Pancreas (tissue), 10 donors: Measurements from ENCODE around the gene GPX4. TPM values are rescaled to one million over a fixed set of nuclear protein-coding genes. Genes with fewer than 3 reads are reported as not detected.

Experiments used
- ATAC-seq, 4 donors: fragments of 200-7000 bp; cut with Tn5 transposase; one replicate each; pipeline versions ENCODE4 v1.8.0 to v1.9.1; 2020; ENCODE audit warnings: mild to moderate bottlenecking in 4 of 4, moderate library complexity in 4 of 4
- DNase-seq, 6 donors: peaks; one replicate each; pipeline ENCODE4 v3.0.0-alpha.2; 2020
- FAIRE-seq: peaks from 2 replicates; lab custom pipeline; 2012; peaks lifted over from hg19 to GRCh38; lab: Jason Lieb, UNC
- H3K27ac ChIP-seq, 4 donors: fragments of 200-600 bp; sonication (generic); 1 replicate in 3 of 4; 2 replicates in 1 of 4; pipeline versions ENCODE4 v1.5.0 to v1.8.0; 2020
- H3K27me3 ChIP-seq, 4 donors: fragments of 200-600 bp; one replicate each; pipeline ENCODE4 v1.8.0; 2021
- H3K36me3 ChIP-seq, 3 donors: fragments of 200-600 bp; sonication (generic) in 1 of 3; one replicate each; pipeline versions ENCODE4 v1.5.0 to v1.8.0; 2020 to 2021
- H3K4me1 ChIP-seq, 3 donors: fragments of 200-600 bp; one replicate each; pipeline ENCODE4 v1.8.0; 2021
- H3K4me3 ChIP-seq, 4 donors: fragments of 200-600 bp; sonication (generic) in 2 of 4; one replicate each; pipeline versions ENCODE4 v1.5.0 to v1.8.0; 2020 to 2021
- H3K9me3 ChIP-seq, 4 donors: fragments of 200-600 bp; one replicate each; pipeline ENCODE4 v1.8.0; 2021
- CTCF ChIP-seq, 4 donors: fragments of 200-600 bp; sonication (generic) in 3 of 4; IDR thresholded peaks; one replicate each; pipeline versions ENCODE4 v1.5.0 to v1.8.0; 2021; ENCODE audit warnings: antibody characterized with exemption in 4 of 4
- WGBS, 2 donors: extraction: QIAGEN DNeasy Blood & Tissue Kit; methylation state at CpG; one replicate each; pipeline ENCODE4 v1.1.7; 2013; 5-methylcytosine and 5-hydroxymethylcytosine counted together
- intact Hi-C, 3 donors: fragments of 100-400 bp; cut with DNase I; formaldehyde crosslinking; loops; one replicate each; pipeline versions ENCODE4 v1.11.1 to v1.14.2; 2022
- polyA plus RNA-seq, 2 donors: library from polyadenylated mRNA; stranded (reverse); fragments of 200-250 nt; gene quantifications; one replicate each; pipeline ENCODE4 v1.2.3, GENCODE V29; 2013
- total RNA-seq, 6 donors: library from RNA; stranded (reverse); fragmentation: NEBNext Ultra II Directional in 4 of 6; extraction: Animal tissue kit (Norgen Biotek cat#: 25700) in 4 of 6; gene quantifications; one replicate each; pipeline versions ENCODE4 v1.2.1 to v1.2.4, GENCODE V29; 2021 to 2023
- donor health status: healthy with polysubstance abuse.
- donor health status: DM: no; HTN: no; CAD: no; lungs with moderate emphysema.
- donor health status: DM: no; HTN: no; CAD: no.
- donor health status: control.
- donor health status: control.
- donor health status: Bipolar disorder and iron deficiency.
- donor health status: DM: yes; HTN: yes; CAD: no.
- donor health status: DM: no; HTN: no; CAD: no.
- donor health status: DM: no; HTN: no; CAD: no.
- donor health status: DM: yes; HTN: yes; CAD: no.

GPX4 gene
- total and polyA plus RNA-seq, 8 donors: 48.8 to 290 (median 76.8) TPM

- peak; percentile 80 to 91 (median 86) for ATAC-seq
- DNase-seq: peak; percentile 90 to 98 (median 93)
- WGBS, 2 donors: 11 to 12% methylated on average over 26 to 51 of the region's 51 CpGs
- H3K4me1 ChIP-seq: peaks cover 0 to 7% (median 0%) of the 10 kb centered on the region in 3 donors
- H3K27me3 ChIP-seq: no peaks in the 10 kb centered on the region
- no peak for TF ChIP-seq CTCF (IDR thresholded peaks at IDR 0.05)
- FAIRE-seq: no peak
- no peaks in the 10 kb centered on the region for H3K36me3 ChIP-seq
- no peak overlapping the region for H3K27ac ChIP-seq
- peak overlapping the region; percentile 2 to 44 (median 29) for H3K4me3 ChIP-seq
- intact Hi-C loops: no loop called here
- no peaks in the 10 kb centered on the region for H3K9me3 ChIP-seq
These were observed 21.4 kb upstream of the GPX4 start for GRCh38 chr19:1082165-1082927.

DNA sequence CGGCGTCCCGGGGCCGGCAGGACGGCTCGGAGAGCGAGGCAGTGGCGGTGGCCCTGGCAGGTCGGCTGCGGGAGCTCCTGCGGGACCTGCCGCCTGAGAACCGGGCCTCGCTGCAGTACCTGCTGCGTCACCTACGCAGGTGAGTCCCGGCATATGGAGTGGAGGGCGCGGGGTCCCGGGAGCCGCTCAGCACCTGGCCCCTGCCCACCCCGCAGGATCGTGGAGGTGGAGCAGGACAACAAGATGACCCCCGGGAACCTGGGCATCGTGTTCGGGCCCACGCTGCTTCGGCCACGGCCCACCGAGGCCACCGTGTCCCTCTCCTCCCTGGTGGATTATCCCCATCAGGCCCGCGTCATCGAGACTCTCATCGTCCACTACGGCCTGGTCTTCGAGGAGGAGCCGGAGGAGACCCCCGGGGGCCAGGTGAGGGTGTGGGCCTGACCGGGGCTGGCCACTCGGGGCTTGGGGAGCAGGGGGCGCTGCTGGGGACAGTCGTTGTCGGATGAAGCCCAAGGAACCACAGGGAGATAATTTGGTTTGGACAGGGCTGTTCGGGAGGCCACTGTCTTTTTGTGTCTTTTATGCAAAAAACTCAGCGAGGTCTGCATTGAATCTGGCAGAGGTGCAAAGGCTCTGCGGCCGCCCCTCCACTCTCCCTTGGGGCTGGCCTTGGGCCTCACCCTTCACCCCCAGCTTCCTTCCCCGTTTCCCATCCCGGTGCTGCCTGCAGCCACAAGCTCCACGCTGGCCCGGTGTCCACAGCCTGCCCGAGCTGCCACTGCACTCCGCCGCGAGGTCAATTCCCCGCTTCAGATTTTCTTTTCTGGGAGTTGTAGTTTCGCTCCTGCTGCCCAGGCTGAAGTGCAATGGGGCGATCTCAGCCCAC is 20.6 kb upstream of the GPX4 start:
- Histone ChIP-seq H3K4me1 (peaks cover 0 to 7% (median 0%) of the 10 kb centered on the region in 3 donors), H3K27me3 (no peaks in the 10 kb centered on the region), H3K4me3 (peak overlapping the region; percentile 2 to 44 (median 29)), H3K27ac (no peak overlapping the region), H3K9me3 (no peaks in the 10 kb centered on the region), H3K36me3 (peaks cover 0 to 6% (median 0%) of the 10 kb centered on the region in 3 donors)
- TF ChIP-seq CTCF (IDR thresholded peaks at IDR 0.05): no peak
- ATAC-seq: no peak
- peak in 3 of 6 donors; percentile 30 to 84 (median 61) for DNase-seq
- intact Hi-C loops: no loop called here
- no peak for FAIRE-seq
- WGBS, 2 donors: 51 to 68% methylated on average over 48 to 59 of the region's 59 CpGs

GRCh38 chr19:1084024-1084868 is 19.5 kb upstream of the GPX4 start:
- Histone ChIP-seq H3K9me3 (no peaks in the 10 kb centered on the region), H3K27ac (no peak overlapping the region), H3K4me1 (peaks cover 0 to 7% (median 0%) of the 10 kb centered on the region in 3 donors), H3K27me3 (no peaks in the 10 kb centered on the region), H3K36me3 (peaks cover 0 to 9% (median 8%) of the 10 kb centered on the region in 3 donors), H3K4me3 (no peak overlapping the region)
- intact Hi-C loops: no loop called here
- no peak for TF ChIP-seq CTCF (IDR thresholded peaks at IDR 0.05)
- DNase-seq (peak in 3 of 6 donors; percentile 44 to 75 (median 57)), ATAC-seq (no peak), FAIRE-seq (no peak)
- WGBS, 2 donors: 50 to 55% methylated on average over 43 of the region's 43 CpGs

DNA sequence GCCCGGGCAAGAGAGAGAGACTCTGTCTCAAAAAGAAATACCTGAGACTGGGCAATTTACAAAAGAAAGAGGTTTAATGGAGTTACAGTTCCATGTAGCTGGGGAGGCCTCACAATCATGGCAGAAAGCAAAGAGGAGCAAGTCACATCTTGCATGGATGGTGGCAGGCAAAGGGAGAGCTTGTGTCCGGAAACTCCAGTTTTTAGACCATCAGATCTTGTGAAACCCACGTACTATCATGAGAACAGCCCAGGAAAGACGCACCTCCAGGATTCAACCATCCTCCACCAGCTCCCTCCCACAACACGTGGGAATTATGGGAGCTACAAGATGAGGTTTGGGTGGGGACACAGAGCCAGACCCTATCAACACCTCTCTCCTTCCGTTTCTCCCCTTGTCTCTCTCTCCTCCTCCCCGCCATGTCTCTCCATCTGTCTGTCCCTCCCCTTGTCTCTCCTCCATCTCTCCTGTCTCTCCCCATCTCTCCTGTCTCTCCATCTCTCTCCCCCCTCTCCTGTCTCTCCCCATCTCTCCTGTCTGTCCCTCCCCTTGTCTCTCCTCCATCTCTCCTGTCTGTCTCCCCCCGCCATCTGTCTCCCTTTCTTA is 18.6 kb upstream of the GPX4 start:
- peaks cover 0 to 7% (median 0%) of the 10 kb centered on the region in 3 donors for H3K4me1 ChIP-seq
- intact Hi-C loops: no loop called here
- H3K27ac ChIP-seq: no peak overlapping the region
- no peaks in the 10 kb centered on the region for H3K9me3 ChIP-seq
- no peak for TF ChIP-seq CTCF (IDR thresholded peaks at IDR 0.05)
- 82 to 87% methylated on average over 8 of the region's 8 CpGs for WGBS, 2 donors
- ATAC-seq: no peak
- DNase-seq: no peak
- H3K36me3 ChIP-seq: peaks cover 0 to 9% (median 8%) of the 10 kb centered on the region in 3 donors
- no peaks in the 10 kb centered on the region for H3K27me3 ChIP-seq
- no peak for FAIRE-seq
- no peak overlapping the region for H3K4me3 ChIP-seq
